Right lobe of liver (tissue), 4 donors: ENCODE results near the gene DSC2.

Experiments
- POLR2A ChIP-seq: fragments of 450-650 bp; IDR thresholded peaks from one replicate; pipeline ENCODE4 v1.6.1; 2017; ENCODE audit warnings: antibody characterized with exemption, mild to moderate bottlenecking
- TF ChIP-seq, protein P1 (sequence below), 4 donors: fragments of 200-600 bp in 3 of 4; fragments of 450-650 bp in 1 of 4; IDR thresholded peaks; one replicate each; pipeline versions ENCODE4 v1.5.1 to v1.8.0; 2016 to 2022; ENCODE audit warnings: antibody characterized with exemption in 4 of 4, mild to moderate bottlenecking in 2 of 4
- donor health status: DM: no; HTN: no; CAD: no.
- donor health status: DM: no; HTN: no; CAD: no.
- donor health status: DM: no; HTN: yes; CAD: no.

DNA sequence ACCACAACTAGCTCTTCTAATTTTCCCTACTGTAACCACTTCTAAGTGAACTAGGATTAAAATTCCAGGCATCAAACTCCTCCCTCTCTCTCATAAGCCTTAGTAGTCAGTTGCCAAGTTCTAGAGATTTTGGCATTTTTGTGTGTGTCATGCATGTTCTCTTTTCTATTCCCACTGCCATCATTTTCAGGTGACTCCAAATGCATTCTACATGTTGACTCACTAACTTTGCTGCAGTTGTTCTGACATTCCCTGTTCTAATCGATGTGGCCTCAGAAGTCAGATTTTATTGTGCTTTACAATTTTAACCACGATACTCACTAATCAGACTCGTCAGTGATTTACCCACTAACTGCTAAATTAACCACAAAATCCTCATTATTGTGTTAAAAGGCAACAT, 47.1 kb upstream of the DSC2 start:
- TF ChIP-seq POLR2A = no peak
- TF ChIP-seq, protein P1, sequence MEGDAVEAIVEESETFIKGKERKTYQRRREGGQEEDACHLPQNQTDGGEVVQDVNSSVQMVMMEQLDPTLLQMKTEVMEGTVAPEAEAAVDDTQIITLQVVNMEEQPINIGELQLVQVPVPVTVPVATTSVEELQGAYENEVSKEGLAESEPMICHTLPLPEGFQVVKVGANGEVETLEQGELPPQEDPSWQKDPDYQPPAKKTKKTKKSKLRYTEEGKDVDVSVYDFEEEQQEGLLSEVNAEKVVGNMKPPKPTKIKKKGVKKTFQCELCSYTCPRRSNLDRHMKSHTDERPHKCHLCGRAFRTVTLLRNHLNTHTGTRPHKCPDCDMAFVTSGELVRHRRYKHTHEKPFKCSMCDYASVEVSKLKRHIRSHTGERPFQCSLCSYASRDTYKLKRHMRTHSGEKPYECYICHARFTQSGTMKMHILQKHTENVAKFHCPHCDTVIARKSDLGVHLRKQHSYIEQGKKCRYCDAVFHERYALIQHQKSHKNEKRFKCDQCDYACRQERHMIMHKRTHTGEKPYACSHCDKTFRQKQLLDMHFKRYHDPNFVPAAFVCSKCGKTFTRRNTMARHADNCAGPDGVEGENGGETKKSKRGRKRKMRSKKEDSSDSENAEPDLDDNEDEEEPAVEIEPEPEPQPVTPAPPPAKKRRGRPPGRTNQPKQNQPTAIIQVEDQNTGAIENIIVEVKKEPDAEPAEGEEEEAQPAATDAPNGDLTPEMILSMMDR (IDR thresholded peaks at IDR 0.05) = no peak
